MM.1S (cell line): ENCODE results near the gene MYBL2.

Experiments
- CTCF ChIP-seq: fragments of 300-600 bp; sonication (generic); IDR thresholded peaks from 2 replicates; pipeline ENCODE4 v1.5.1; 2016; ENCODE audit warnings: antibody characterized with exemption, low read length, mixed read lengths
- EZH2phosphoT487 ChIP-seq: fragments of 300-600 bp; sonication (generic); IDR thresholded peaks from 2 replicates; pipeline ENCODE4 v1.6.1; 2018; ENCODE audit warnings: antibody characterized with exemption, low read length

GRCh38 chr20:43731927-43732326 lies 65.0 kb downstream of the MYBL2 start:
- TF ChIP-seq CTCF (no peak), EZH2phosphoT487 (no peak)
